B cell (primary cell): ENCODE data around the gene UNC5B. TPM values are rescaled to one million over a fixed set of nuclear protein-coding genes. Genes with fewer than 3 reads are reported as not detected.

ENCODE experiments used
- ATAC-seq: fragments of 200-7000 bp; cut with Tn5 transposase; one replicate; pipeline ENCODE4 v1.10.0; 2021; ENCODE audit warnings: low read depth, mild to moderate bottlenecking, moderate number of reproducible peaks, moderate library complexity
- CTCF ChIA-PET: fragments of 350-600 bp; sonication (Branson Sonifier 250); formaldehyde crosslinking; loops from one replicate; lab custom pipeline; 2021; ENCODE audit warnings: antibody characterized with exemption, inconsistent platforms; lab: Charles Lee
- POLR2A ChIA-PET: fragments of 350-600 bp; sonication (Branson Sonifier 250); formaldehyde crosslinking; loops from one replicate; lab custom pipeline; 2021; ENCODE audit warnings: antibody characterized with exemption; lab: Charles Lee
- DNase-seq: peaks from one replicate; pipeline ENCODE4 v3.0.0; 2013
- H2AFZ ChIP-seq: 2 replicates; pipeline ENCODE4 v1.6.1; 2012; ENCODE audit warnings: mild to moderate bottlenecking, low read depth, low read length; ENCODE audit not compliant: insufficient read depth, poor library complexity, severe bottlenecking
- H3K27ac ChIP-seq, 2 donors: 1 replicate in 1 of 2; 2 replicates in 1 of 2; pipeline ENCODE4 v1.5.1; 2012 to 2013; ENCODE audit warnings: low read length in 2 of 2, mild to moderate bottlenecking in 2 of 2, moderate library complexity in 1 of 2
- H3K27me3 ChIP-seq, 4 experiments: fragments of 200-600 bp in 1 of 4; sonication (generic) in 1 of 4; replicated peaks in 1 of 4; 1 replicate in 2 of 4; 2 replicates in 2 of 4; pipeline versions ENCODE4 v1.6.1 to v1.7.0; 2013 to 2016; ENCODE audit warnings: low read length in 3 of 4, mild to moderate bottlenecking in 2 of 4, mixed read lengths in 1 of 4, moderate library complexity in 1 of 4; ENCODE audit not compliant: insufficient read depth in 4 of 4, control insufficient read depth in 3 of 4; ENCODE audit errors: control extremely low read depth in 1 of 4
- H3K36me3 ChIP-seq, 2 experiments: replicated peaks in 1 of 2; 1 replicate in 1 of 2; 2 replicates in 1 of 2; pipeline versions ENCODE4 v1.6.1 to v1.7.1; 2013; ENCODE audit warnings: low read length in 1 of 2; ENCODE audit not compliant: insufficient read depth in 2 of 2, control insufficient read depth in 1 of 2; ENCODE audit errors: control extremely low read depth in 1 of 2, extremely low read depth in 1 of 2
- H3K4me1 ChIP-seq, 2 donors: fragments of 200-600 bp in 1 of 2; sonication (generic) in 1 of 2; 1 replicate in 1 of 2; 2 replicates in 1 of 2; pipeline versions ENCODE4 v1.5.1 to v1.6.1; 2013 to 2017; ENCODE audit warnings: low read length in 2 of 2; ENCODE audit not compliant: control insufficient read depth in 2 of 2, insufficient read depth in 2 of 2
- H3K4me2 ChIP-seq: replicated peaks from 2 replicates; pipeline ENCODE3; 2012; ENCODE audit warnings: mild to moderate bottlenecking, low read depth, low read length; ENCODE audit not compliant: poor library complexity, severe bottlenecking
- H3K4me3 ChIP-seq, 5 experiments: fragments of 200-600 bp in 1 of 5; sonication (generic) in 1 of 5; 1 replicate in 3 of 5; 2 replicates in 2 of 5; pipeline versions ENCODE4 v1.5.1 to v1.7.0; 2011 to 2016; ENCODE audit warnings: low read length in 4 of 5, mild to moderate bottlenecking in 4 of 5, low read depth in 2 of 5, control low read depth in 1 of 5, moderate library complexity in 1 of 5; ENCODE audit not compliant: insufficient read depth in 1 of 5; ENCODE audit errors: control extremely low read depth in 1 of 5, extremely low read depth in 1 of 5
- H3K79me2 ChIP-seq: fragments of 200-600 bp; sonication (generic); one replicate; pipeline ENCODE4 v1.6.0; 2016; ENCODE audit warnings: low read length; ENCODE audit not compliant: control insufficient read depth, insufficient read depth
- H3K9ac ChIP-seq: fragments of 200-600 bp; sonication (generic); 2 replicates; pipeline ENCODE4 v1.6.1; 2017; ENCODE audit warnings: mild to moderate bottlenecking, low read length, moderate library complexity
- H3K9me3 ChIP-seq, 3 donors: one replicate each; pipeline versions ENCODE4 v1.6.1 to v1.7.1; 2013; ENCODE audit warnings: low read length in 2 of 3; ENCODE audit not compliant: control insufficient read depth in 2 of 3, insufficient read depth in 1 of 3; ENCODE audit errors: control extremely low read depth in 1 of 3
- H4K20me1 ChIP-seq: 2 replicates; pipeline ENCODE4 v1.6.0; 2012; ENCODE audit warnings: mild to moderate bottlenecking, low read length; ENCODE audit not compliant: insufficient read depth, control insufficient read depth, poor library complexity, severe bottlenecking
- H3K27ac Mint-ChIP-seq: one replicate; pipeline ENCODE4 v1.8.0; 2021; ENCODE audit warnings: mixed read lengths
- H3K27me3 Mint-ChIP-seq: one replicate; pipeline ENCODE4 v1.8.0; 2021; ENCODE audit warnings: mixed read lengths
- H3K4me1 Mint-ChIP-seq: one replicate; pipeline ENCODE4 v1.8.0; 2021; ENCODE audit warnings: mixed read lengths
- H3K4me3 Mint-ChIP-seq: one replicate; pipeline ENCODE4 v1.8.0; 2021; ENCODE audit warnings: mixed read lengths
- H3K9me3 Mint-ChIP-seq: one replicate; pipeline ENCODE4 v1.8.0; 2022; ENCODE audit warnings: mixed read lengths; ENCODE audit not compliant: insufficient read depth
- CTCF ChIP-seq: fragments of 200-600 bp; IDR thresholded peaks from one replicate; pipeline ENCODE4 v1.8.0; 2022; ENCODE audit warnings: antibody characterized with exemption, mild to moderate bottlenecking
- EZH2 ChIP-seq: IDR thresholded peaks from 2 replicates; pipeline ENCODE4 v1.6.1; 2012; ENCODE audit warnings: borderline replicate concordance, low read depth, mild to moderate bottlenecking, moderate library complexity, low read length; ENCODE audit not compliant: insufficient read depth, poor library complexity, severe bottlenecking
- WGBS: methylation state at CpG from one replicate; pipeline ENCODE4 v1.1.5; 2013; ENCODE audit warnings: missing lambda C conversion rate; ENCODE audit not compliant: insufficient coverage; 5-methylcytosine and 5-hydroxymethylcytosine counted together
- intact Hi-C: fragments of 100-400 bp; cut with micrococcal nuclease; formaldehyde crosslinking; loops from one replicate; pipeline ENCODE4 v1.10.0; 2022
- polyA plus RNA-seq: library from polyadenylated mRNA; depleted of rRNA; stranded (reverse); fragments of >200 nt; gene quantifications from 2 replicates; pipeline ENCODE4 v1.2.3, GENCODE V29; 2012
- total RNA-seq, 2 donors: library from RNA; stranded (reverse); fragments of 120-200 nt in 1 of 2; gene quantifications; 1 replicate in 1 of 2; 2 replicates in 1 of 2; pipeline versions ENCODE4 v1.2.3 to v1.2.4, GENCODE V29; 2013 to 2022

Gene UNC5B
- total and polyA plus RNA-seq, 2 donors (not counting 1 experiment from before 2014, with no cell fraction given), result not detected

GRCh38 chr10:71347587-71348395 is 135.4 kb downstream of the UNC5B start:
- DNase-seq, result no peak
- H3K4me2 ChIP-seq, result no peak overlapping the region
- CTCF ChIA-PET, result no interaction called here

More at GRCh38 chr10:71347587-71348395, 135.4 kb downstream of the UNC5B start:
- H3K79me2 ChIP-seq, result no peaks in the 10 kb centered on the region
- no peak overlapping the region for H3K27ac ChIP-seq
- H3K4me1 ChIP-seq, result no peaks in the 10 kb centered on the region
- no peak overlapping the region for H3K4me3 ChIP-seq
- H3K9me3 Mint-ChIP-seq, result no peaks in the 10 kb centered on the region
- intact Hi-C loops, result no loop called here
- no peak overlapping the region for H3K4me3 Mint-ChIP-seq
- H4K20me1 ChIP-seq, result no peaks in the 10 kb centered on the region
- TF ChIP-seq EZH2 (no peak), CTCF (no peak)
- H3K27ac Mint-ChIP-seq, result no peak overlapping the region
- no peak for ATAC-seq
- H3K27me3 ChIP-seq, result no peaks in the 10 kb centered on the region
- no peaks in the 10 kb centered on the region for H3K36me3 ChIP-seq
- no peaks in the 10 kb centered on the region for H3K27me3 Mint-ChIP-seq
- no peak overlapping the region for H3K9ac ChIP-seq
- no peaks in the 10 kb centered on the region for H3K4me1 Mint-ChIP-seq
- 96% methylated on average over 13 of the region's 14 CpGs for WGBS
- POLR2A ChIA-PET, result no interaction called here
- no peak overlapping the region for H2AFZ ChIP-seq
- no peaks in the 10 kb centered on the region for H3K9me3 ChIP-seq
